Activated naive CD4-positive, alpha-beta T cell treated with anti-CD3 and anti-CD28 coated beads, Interleukin-2, amount 50 U/mL, for 24 hours (primary cell): ENCODE measurements around the gene CCDC187.
"Not testable (repeated sequence)": the region's sequence is repeated elsewhere in the genome, so short reads cannot be mapped to it uniquely, and the experiment has no call there.

Source experiments
- H3K27ac Mint-ChIP-seq: one replicate; pipeline ENCODE4 v1.8.0; 2021; ENCODE audit warnings: mild to moderate bottlenecking, mixed read lengths
- H3K27me3 Mint-ChIP-seq: one replicate; pipeline ENCODE4 v1.8.0; 2021; ENCODE audit warnings: mixed read lengths
- H3K36me3 Mint-ChIP-seq: one replicate; pipeline ENCODE4 v1.8.0; 2021; ENCODE audit warnings: mixed read lengths
- H3K4me1 Mint-ChIP-seq: one replicate; pipeline ENCODE4 v1.8.0; 2021; ENCODE audit warnings: mixed read lengths
- H3K4me3 Mint-ChIP-seq: one replicate; pipeline ENCODE4 v1.8.0; 2021; ENCODE audit warnings: mild to moderate bottlenecking, mixed read lengths
- H3K9me3 Mint-ChIP-seq: one replicate; pipeline ENCODE4 v1.8.0; 2021; ENCODE audit warnings: mixed read lengths

Gene CCDC187

GRCh38 chr9:136268735-136269134, 35.2 kb downstream of the CCDC187 start:
- Mint-ChIP-seq H3K4me1 (peaks cover 5% of the 10 kb centered on the region), H3K4me3 (peak overlapping the region; percentile 26)

GRCh38 chr9:136268318-136268717, 35.6 kb downstream of the CCDC187 start:
- peak overlapping the region; percentile 75 for H3K4me3 Mint-ChIP-seq
- peaks cover 5% of the 10 kb centered on the region for H3K4me1 Mint-ChIP-seq
- H3K9me3 Mint-ChIP-seq: no peaks in the 10 kb centered on the region
- no peaks in the 10 kb centered on the region for H3K27me3 Mint-ChIP-seq
- no peaks in the 10 kb centered on the region for H3K36me3 Mint-ChIP-seq
- H3K27ac Mint-ChIP-seq: no peak overlapping the region

More at GRCh38 chr9:136268735-136269134, 35.2 kb downstream of the CCDC187 start:
- no peaks in the 10 kb centered on the region for H3K27me3 Mint-ChIP-seq
- H3K27ac Mint-ChIP-seq: no peak overlapping the region
- H3K9me3 Mint-ChIP-seq: no peaks in the 10 kb centered on the region
- no peaks in the 10 kb centered on the region for H3K36me3 Mint-ChIP-seq

GRCh38 chr9:136267261-136268111, 36.4 kb downstream of the CCDC187 start:
- Mint-ChIP-seq H3K9me3 (no peaks in the 10 kb centered on the region), H3K4me1 (peaks cover 5% of the 10 kb centered on the region), H3K4me3 (peak overlapping the region; percentile 79), H3K36me3 (no peaks in the 10 kb centered on the region), H3K27ac (peak overlapping the region; percentile 23), H3K27me3 (no peaks in the 10 kb centered on the region)

- H3K36me3 Mint-ChIP-seq, H3K27me3 Mint-ChIP-seq, H3K9me3 Mint-ChIP-seq, H3K4me1 Mint-ChIP-seq, H3K27ac Mint-ChIP-seq: not testable (repeated sequence)
- peak overlapping the region; percentile 79 for H3K4me3 Mint-ChIP-seq
These were observed 37.3 kb downstream of the CCDC187 start for GRCh38 chr9:136266641-136267040.

- no peak overlapping the region for H3K4me3 Mint-ChIP-seq
- H3K9me3 Mint-ChIP-seq: no peaks in the 10 kb centered on the region
- H3K27ac Mint-ChIP-seq: no peak overlapping the region
- H3K27me3 Mint-ChIP-seq: no peaks in the 10 kb centered on the region
- no peaks in the 10 kb centered on the region for H3K36me3 Mint-ChIP-seq
- peaks cover 5% of the 10 kb centered on the region for H3K4me1 Mint-ChIP-seq
These were observed 38.1 kb downstream of the CCDC187 start for GRCh38 chr9:136265561-136266355.

GRCh38 chr9:136264441-136265405, 39.2 kb downstream of the CCDC187 start:
- Mint-ChIP-seq H3K9me3 (no peaks in the 10 kb centered on the region), H3K27ac (no peak overlapping the region), H3K4me3 (no peak overlapping the region), H3K27me3 (no peaks in the 10 kb centered on the region), H3K4me1 (peaks cover 5% of the 10 kb centered on the region), H3K36me3 (no peaks in the 10 kb centered on the region)

GRCh38 chr9:136264031-136264430, 39.9 kb downstream of the CCDC187 start:
- Mint-ChIP-seq H3K4me3 (no peak overlapping the region), H3K9me3 (no peaks in the 10 kb centered on the region), H3K27me3 (no peaks in the 10 kb centered on the region), H3K4me1 (peaks cover 5% of the 10 kb centered on the region), H3K27ac (no peak overlapping the region), H3K36me3 (no peaks in the 10 kb centered on the region)

- Mint-ChIP-seq H3K27ac (no peak overlapping the region), H3K4me1 (peaks cover 3% of the 10 kb centered on the region), H3K9me3 (no peaks in the 10 kb centered on the region), H3K27me3 (no peaks in the 10 kb centered on the region), H3K4me3 (no peak overlapping the region), H3K36me3 (no peaks in the 10 kb centered on the region)
These were observed 41.2 kb downstream of the CCDC187 start for GRCh38 chr9:136262671-136263178.

- Mint-ChIP-seq H3K27me3 (no peaks in the 10 kb centered on the region), H3K9me3 (no peaks in the 10 kb centered on the region), H3K4me3 (no peak overlapping the region), H3K27ac (no peak overlapping the region), H3K36me3 (no peaks in the 10 kb centered on the region), H3K4me1 (no peaks in the 10 kb centered on the region)
These were observed 42.0 kb downstream of the CCDC187 start for GRCh38 chr9:136261686-136262430.

GRCh38 chr9:136260936-136261472, 42.9 kb downstream of the CCDC187 start:
- no peaks in the 10 kb centered on the region for H3K9me3 Mint-ChIP-seq
- no peaks in the 10 kb centered on the region for H3K27me3 Mint-ChIP-seq
- H3K36me3 Mint-ChIP-seq: no peaks in the 10 kb centered on the region
- H3K27ac Mint-ChIP-seq: no peak overlapping the region
- no peak overlapping the region for H3K4me3 Mint-ChIP-seq
- H3K4me1 Mint-ChIP-seq: no peaks in the 10 kb centered on the region

GRCh38 chr9:136260521-136260920, 43.4 kb downstream of the CCDC187 start:
- H3K4me3 Mint-ChIP-seq: no peak overlapping the region
- no peak overlapping the region for H3K27ac Mint-ChIP-seq
- H3K27me3 Mint-ChIP-seq: no peaks in the 10 kb centered on the region
- no peaks in the 10 kb centered on the region for H3K4me1 Mint-ChIP-seq
- H3K36me3 Mint-ChIP-seq: no peaks in the 10 kb centered on the region
- H3K9me3 Mint-ChIP-seq: no peaks in the 10 kb centered on the region

GRCh38 chr9:136259836-136260235, 44.1 kb downstream of the CCDC187 start:
- Mint-ChIP-seq H3K4me3 (no peak overlapping the region), H3K9me3 (no peaks in the 10 kb centered on the region), H3K27me3 (no peaks in the 10 kb centered on the region), H3K36me3 (no peaks in the 10 kb centered on the region), H3K27ac (no peak overlapping the region), H3K4me1 (no peaks in the 10 kb centered on the region)

GRCh38 chr9:136259517-136259813, 44.4 kb downstream of the CCDC187 start:
- no peak overlapping the region for H3K27ac Mint-ChIP-seq
- no peaks in the 10 kb centered on the region for H3K36me3 Mint-ChIP-seq
- H3K27me3 Mint-ChIP-seq: no peaks in the 10 kb centered on the region
- no peaks in the 10 kb centered on the region for H3K9me3 Mint-ChIP-seq
- H3K4me3 Mint-ChIP-seq: no peak overlapping the region
- no peaks in the 10 kb centered on the region for H3K4me1 Mint-ChIP-seq

GRCh38 chr9:136258786-136259516, 44.9 kb downstream of the CCDC187 start:
- Mint-ChIP-seq H3K27ac (no peak overlapping the region), H3K4me1 (no peaks in the 10 kb centered on the region), H3K36me3 (no peaks in the 10 kb centered on the region), H3K27me3 (no peaks in the 10 kb centered on the region), H3K9me3 (no peaks in the 10 kb centered on the region), H3K4me3 (no peak overlapping the region)
